ENCODE measurements around the gene DHX16.

DNA sequence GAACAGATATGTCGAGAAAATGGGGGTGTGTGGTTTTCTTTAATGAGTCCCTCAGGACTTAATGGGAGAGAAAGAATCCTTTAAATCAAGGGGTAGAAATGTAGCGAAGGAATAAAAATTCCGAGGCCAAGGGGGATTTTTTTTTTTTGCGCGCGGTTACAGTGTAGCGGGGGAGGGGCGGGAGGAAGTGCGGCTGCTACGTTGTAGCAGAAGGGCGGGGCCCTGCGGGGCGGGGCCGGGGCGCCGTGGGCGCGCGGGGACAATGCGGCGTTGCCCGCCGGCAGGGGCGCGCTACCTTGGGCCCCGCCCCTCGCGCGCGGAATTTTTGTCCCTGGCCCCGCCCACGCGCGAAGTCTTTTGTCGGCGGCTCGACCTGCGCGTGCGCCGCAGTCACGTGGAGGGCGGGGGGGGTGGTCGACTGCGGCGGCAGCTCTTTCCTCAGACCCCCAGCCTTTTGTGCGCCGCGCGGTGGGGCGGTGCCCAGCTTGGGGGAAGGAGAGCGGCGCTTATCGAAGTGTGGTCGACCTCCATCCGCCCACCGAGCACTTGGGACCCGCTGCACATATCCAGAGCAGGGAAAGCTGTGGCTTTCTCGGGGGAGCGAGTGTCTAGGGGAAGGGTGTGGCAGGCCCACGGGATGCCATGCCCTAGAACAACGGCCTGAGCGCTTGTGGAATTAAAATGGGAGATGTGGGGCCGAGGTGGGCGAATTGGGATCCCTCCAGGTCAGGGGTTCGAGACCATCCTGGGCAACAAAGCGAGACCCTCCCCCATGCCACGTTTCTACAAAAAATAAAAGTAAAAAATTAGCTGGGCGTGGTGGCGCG lies 48.6 kb upstream of the DHX16 start:
- TF ChIP-seq, protein P1, sequence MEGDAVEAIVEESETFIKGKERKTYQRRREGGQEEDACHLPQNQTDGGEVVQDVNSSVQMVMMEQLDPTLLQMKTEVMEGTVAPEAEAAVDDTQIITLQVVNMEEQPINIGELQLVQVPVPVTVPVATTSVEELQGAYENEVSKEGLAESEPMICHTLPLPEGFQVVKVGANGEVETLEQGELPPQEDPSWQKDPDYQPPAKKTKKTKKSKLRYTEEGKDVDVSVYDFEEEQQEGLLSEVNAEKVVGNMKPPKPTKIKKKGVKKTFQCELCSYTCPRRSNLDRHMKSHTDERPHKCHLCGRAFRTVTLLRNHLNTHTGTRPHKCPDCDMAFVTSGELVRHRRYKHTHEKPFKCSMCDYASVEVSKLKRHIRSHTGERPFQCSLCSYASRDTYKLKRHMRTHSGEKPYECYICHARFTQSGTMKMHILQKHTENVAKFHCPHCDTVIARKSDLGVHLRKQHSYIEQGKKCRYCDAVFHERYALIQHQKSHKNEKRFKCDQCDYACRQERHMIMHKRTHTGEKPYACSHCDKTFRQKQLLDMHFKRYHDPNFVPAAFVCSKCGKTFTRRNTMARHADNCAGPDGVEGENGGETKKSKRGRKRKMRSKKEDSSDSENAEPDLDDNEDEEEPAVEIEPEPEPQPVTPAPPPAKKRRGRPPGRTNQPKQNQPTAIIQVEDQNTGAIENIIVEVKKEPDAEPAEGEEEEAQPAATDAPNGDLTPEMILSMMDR (IDR thresholded peaks at IDR 0.05; ENCODE audit: low read length): no peak
- no peak for TF ChIP-seq EZH2 (IDR thresholded peaks at IDR 0.05; ENCODE audit: borderline replicate concordance, low read length)

Data from OCI-LY1 (cell line).